Measurements from ENCODE around the gene CDH15.

Gene CDH15

GRCh38 chr16:89170346-89171215 is 967 bp upstream of the CDH15 start:
- TF ChIP-seq, protein P1, sequence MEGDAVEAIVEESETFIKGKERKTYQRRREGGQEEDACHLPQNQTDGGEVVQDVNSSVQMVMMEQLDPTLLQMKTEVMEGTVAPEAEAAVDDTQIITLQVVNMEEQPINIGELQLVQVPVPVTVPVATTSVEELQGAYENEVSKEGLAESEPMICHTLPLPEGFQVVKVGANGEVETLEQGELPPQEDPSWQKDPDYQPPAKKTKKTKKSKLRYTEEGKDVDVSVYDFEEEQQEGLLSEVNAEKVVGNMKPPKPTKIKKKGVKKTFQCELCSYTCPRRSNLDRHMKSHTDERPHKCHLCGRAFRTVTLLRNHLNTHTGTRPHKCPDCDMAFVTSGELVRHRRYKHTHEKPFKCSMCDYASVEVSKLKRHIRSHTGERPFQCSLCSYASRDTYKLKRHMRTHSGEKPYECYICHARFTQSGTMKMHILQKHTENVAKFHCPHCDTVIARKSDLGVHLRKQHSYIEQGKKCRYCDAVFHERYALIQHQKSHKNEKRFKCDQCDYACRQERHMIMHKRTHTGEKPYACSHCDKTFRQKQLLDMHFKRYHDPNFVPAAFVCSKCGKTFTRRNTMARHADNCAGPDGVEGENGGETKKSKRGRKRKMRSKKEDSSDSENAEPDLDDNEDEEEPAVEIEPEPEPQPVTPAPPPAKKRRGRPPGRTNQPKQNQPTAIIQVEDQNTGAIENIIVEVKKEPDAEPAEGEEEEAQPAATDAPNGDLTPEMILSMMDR (conservative IDR thresholded peaks at IDR 0.05; ENCODE audit: low read length), result no peak
- DNase-seq (ENCODE audit: low read depth), result no peak
- H3K4me3 ChIP-seq (ENCODE audit: low read length), result no peak overlapping the region

- TF ChIP-seq, protein P1 (conservative IDR thresholded peaks at IDR 0.05; ENCODE audit: low read length), result no peak
- no peak overlapping the region for H3K4me3 ChIP-seq (ENCODE audit: low read length)
- no peak for DNase-seq (ENCODE audit: low read depth)
These were observed 601 bp downstream of the CDH15 start for GRCh38 chr16:89172171-89172527.

- TF ChIP-seq, protein P1 (conservative IDR thresholded peaks at IDR 0.05; ENCODE audit: low read length), result no peak
- DNase-seq (ENCODE audit: low read depth), result no peak
- no peak overlapping the region for H3K4me3 ChIP-seq (ENCODE audit: low read length)
These were observed 1.1 kb downstream of the CDH15 start for GRCh38 chr16:89172528-89173173.

- no peak for DNase-seq (ENCODE audit: low read depth)
- no peak overlapping the region for H3K4me3 ChIP-seq (ENCODE audit: low read length)
- TF ChIP-seq, protein P1 (conservative IDR thresholded peaks at IDR 0.05; ENCODE audit: low read length), result no peak
These were observed 1.8 kb downstream of the CDH15 start for GRCh38 chr16:89173174-89173921.

DNA sequence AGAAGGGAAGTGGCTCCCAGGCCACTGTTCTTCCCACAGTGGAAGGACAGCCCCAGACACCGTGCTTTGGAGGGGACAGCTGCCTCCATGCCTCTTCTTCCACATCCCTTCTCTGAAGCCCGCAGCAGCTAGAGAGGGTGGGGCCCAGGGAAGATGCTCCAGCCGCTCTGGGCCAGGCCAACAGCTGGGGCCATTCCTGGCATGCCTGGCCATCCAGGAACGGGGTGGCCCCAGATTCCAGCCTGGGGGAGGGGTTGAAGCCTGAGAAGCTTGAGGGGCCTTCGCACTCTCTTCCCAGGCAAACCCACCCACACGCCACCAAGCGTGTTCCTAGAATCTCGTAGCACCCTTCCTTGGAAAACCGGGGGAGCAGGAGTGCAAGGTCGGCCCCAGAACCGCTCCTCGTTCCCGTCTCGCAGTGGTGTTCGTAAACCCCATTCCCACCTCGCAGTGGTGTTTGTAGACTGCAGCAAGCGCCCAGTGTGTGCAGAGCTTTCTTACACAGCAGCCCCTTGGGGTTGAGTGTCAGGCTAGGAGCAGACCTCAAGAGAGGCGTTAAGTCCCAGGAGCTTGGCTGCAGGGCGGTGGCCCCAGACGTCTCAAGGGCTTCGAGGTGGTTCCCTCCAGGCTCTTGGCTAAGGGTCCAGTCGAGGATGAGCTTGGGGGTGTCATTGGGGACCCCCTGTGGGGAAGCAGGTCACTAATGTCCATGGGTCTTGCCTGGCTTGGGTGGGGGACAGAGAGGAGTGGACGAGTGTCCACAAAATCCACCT is 2.7 kb downstream of the CDH15 start:
- TF ChIP-seq, protein P1 (conservative IDR thresholded peaks at IDR 0.05; ENCODE audit: low read length), result no peak
- H3K4me3 ChIP-seq (ENCODE audit: low read length), result no peak overlapping the region
- DNase-seq (ENCODE audit: low read depth), result no peak

DNA sequence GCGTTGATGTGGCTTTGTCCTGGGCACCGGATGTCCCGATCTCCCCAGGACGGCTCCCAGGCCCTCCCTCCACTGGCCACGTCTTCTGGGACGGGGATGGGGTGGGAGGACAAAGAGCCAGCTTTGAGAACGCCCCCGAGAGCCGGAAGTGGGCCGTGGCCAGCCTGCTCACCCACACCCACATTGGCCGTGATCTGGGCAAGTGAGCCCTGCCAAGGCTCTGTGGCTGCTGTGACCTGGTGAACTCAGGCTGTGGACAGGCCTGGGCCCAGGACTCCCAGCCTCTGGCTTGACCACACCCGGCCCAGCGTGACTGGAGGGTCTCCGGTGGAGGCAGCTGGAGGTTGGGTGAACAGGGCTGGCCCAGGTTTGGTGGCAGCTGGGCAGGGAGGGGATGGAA is 3.3 kb downstream of the CDH15 start:
- TF ChIP-seq, protein P1 (conservative IDR thresholded peaks at IDR 0.05; ENCODE audit: low read length), result no peak
- H3K4me3 ChIP-seq (ENCODE audit: low read length), result no peak overlapping the region
- DNase-seq (ENCODE audit: low read depth), result no peak
